ENCODE measurements around the gene OPCML.

OPCML gene

DNA sequence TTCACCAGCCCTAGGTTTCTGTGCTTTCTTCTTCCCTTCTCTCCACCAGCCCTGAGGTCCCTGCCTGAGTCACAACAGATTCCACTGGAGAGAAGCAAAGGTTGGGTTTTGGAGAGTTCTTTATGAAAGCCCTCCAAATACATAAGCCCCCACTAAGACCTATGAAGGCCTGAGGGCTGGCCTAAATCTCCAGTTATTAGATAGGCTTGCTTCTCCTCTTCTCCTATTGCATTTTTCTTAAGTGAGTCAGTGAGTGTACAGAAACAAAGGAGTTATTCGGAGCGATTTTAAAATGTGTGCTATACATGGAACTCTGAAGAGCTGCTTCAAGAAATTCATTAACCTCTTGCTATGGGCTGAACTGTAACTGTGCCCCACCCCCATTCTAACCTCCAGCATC is 1057.3 kb downstream of the OPCML start:
- ChIA-PET CTCF (no interaction called here), POLR2A (ENCODE audit: low non-redundant PET) (no interaction called here)
- DNase-seq (ENCODE audit: low spot score): no peak
- TF ChIP-seq, protein P1, sequence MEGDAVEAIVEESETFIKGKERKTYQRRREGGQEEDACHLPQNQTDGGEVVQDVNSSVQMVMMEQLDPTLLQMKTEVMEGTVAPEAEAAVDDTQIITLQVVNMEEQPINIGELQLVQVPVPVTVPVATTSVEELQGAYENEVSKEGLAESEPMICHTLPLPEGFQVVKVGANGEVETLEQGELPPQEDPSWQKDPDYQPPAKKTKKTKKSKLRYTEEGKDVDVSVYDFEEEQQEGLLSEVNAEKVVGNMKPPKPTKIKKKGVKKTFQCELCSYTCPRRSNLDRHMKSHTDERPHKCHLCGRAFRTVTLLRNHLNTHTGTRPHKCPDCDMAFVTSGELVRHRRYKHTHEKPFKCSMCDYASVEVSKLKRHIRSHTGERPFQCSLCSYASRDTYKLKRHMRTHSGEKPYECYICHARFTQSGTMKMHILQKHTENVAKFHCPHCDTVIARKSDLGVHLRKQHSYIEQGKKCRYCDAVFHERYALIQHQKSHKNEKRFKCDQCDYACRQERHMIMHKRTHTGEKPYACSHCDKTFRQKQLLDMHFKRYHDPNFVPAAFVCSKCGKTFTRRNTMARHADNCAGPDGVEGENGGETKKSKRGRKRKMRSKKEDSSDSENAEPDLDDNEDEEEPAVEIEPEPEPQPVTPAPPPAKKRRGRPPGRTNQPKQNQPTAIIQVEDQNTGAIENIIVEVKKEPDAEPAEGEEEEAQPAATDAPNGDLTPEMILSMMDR (conservative IDR thresholded peaks at IDR 0.05; ENCODE audit: low read depth): no peak
- no peak overlapping the region for H3K27ac ChIP-seq

DNA sequence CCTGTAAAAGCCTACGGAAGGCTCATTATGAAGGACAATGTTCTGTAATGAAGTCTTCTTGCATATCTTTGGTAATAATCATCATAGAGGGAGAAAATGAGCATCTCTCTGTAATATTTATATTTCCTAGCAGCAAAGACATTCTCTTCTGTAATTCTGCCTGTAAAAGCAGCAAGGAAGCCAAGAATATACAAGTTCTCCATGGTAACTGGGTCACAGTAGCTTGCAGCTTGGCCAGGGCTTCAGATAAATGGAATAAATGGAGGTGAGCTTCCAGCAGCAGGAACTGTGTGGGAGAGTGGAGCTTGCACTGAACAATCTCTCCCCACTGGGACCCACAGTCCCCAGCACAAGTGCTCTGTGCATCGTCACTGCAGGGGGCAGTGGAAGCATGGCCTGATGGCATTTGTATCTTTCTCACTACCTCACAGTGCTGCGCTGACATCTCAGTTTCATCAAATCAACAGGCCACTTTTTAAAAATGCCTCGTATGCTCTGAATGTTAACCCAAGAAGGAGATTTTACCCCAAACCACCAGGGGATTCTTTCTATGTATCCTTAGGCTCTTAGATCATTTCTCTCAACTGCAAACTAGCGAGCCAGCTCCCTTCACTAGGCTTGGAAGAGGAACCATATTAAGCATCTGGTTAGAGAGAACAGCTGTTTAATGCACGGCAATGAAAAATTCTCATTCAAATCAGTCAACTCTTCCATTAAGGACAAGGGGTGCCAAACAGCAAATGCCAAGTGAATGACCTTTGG is 1059.7 kb downstream of the OPCML start:
- CTCF ChIA-PET: no interaction called here
- no peak overlapping the region for H3K27ac ChIP-seq
- TF ChIP-seq, protein P1 (conservative IDR thresholded peaks at IDR 0.05; ENCODE audit: low read depth): no peak
- POLR2A ChIA-PET (ENCODE audit: low non-redundant PET): no interaction called here
- no peak for DNase-seq (ENCODE audit: low spot score)

DNA sequence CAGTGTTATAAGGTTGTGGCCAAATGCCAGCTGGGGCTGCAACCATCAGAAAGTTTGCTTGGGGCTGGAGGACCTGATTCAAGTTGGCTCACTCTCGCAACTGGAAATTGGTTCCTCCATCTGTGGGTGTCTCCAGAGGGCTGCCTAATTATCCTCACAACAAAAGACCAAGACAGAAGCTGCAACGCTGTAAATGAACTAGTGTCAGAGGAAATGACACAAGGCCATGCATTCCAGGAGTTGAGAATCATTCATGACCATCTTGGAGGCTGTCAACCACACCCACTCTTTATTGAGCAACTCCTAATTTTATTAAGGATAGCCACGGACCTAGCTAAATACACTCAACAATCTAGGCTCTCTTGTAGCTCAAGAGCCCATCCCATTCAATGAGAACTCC is 1060.8 kb downstream of the OPCML start:
- ChIA-PET POLR2A (ENCODE audit: low non-redundant PET) (no interaction called here), CTCF (interaction anchor here (0.6 kb wide), 1 partner anchor 11 kb away, joined by 3 read pairs; no protein-coding TSS in a partner anchor)
- TF ChIP-seq, protein P1 (conservative IDR thresholded peaks at IDR 0.05; ENCODE audit: low read depth): no peak
- no peak for DNase-seq (ENCODE audit: low spot score)
- H3K27ac ChIP-seq: no peak overlapping the region

DNA sequence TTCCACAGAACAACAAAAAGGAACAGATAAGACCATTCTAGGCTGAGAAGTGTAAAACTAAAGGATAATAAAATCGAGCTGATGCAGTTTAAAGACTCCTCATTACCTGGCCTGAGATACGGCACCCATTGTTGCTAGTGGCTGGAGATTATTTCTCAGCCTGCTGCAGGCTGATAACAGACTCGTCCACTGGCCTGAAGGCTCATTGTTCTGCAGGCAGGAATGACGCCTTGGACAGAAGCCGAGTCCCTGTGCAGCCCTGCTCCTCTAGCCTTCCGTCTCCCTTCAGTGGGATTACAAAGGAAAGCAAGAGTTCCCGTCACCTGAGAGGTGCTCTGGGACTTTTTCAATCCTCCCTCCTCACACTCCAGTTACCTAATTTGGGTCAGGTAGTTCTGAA is 1065.3 kb downstream of the OPCML start:
- ChIA-PET CTCF (no interaction called here), POLR2A (ENCODE audit: low non-redundant PET) (no interaction called here)
- no peak overlapping the region for H3K27ac ChIP-seq
- no peak for DNase-seq (ENCODE audit: low spot score)
- TF ChIP-seq, protein P1 (conservative IDR thresholded peaks at IDR 0.05; ENCODE audit: low read depth): no peak

DNA sequence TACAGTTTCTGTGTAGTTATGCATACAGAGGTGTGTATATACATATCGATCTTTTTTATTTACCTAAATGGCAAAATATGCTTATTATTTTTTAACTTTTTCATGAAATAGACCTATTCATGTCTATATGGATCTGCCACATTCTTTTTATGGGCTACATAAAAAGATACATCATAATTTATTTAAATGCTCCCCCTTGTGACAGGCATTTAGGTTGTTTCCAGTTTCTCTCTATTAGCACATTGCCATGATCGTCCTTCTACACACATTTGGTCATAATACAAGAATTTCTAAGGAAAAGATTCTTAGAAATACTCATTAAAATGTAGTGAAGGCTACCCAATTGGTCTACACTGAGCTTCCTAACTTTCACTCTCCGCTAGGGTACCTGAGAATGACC is 1067.4 kb downstream of the OPCML start:
- POLR2A ChIA-PET (ENCODE audit: low non-redundant PET): no interaction called here
- H3K27ac ChIP-seq: no peak overlapping the region
- no peak for DNase-seq (ENCODE audit: low spot score)
- TF ChIP-seq, protein P1 (conservative IDR thresholded peaks at IDR 0.05; ENCODE audit: low read depth): no peak
- CTCF ChIA-PET: no interaction called here

DNA sequence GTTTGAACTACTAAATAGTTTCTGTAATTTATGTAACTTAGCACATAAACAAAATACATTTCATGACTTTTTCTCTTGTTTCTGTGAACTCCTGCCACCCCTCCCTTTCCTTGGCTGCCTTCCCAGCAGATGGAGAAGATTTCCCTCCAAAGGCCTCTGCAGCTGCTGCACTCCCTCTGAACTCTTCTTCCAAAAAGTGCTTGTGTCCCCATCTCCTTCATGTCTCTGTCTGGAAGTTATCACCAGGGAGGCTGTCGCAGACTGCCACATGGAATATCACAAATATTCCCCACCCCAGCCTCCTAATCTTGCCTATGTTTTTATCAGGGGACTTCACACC is 1068.3 kb downstream of the OPCML start:
- no peak overlapping the region for H3K27ac ChIP-seq
- ChIA-PET CTCF (no interaction called here), POLR2A (ENCODE audit: low non-redundant PET) (no interaction called here)
- DNase-seq (ENCODE audit: low spot score): no peak
- TF ChIP-seq, protein P1 (conservative IDR thresholded peaks at IDR 0.05; ENCODE audit: low read depth): no peak
